ENCODE results near the gene FAM187B.

The FAM187B gene

GRCh38 chr19:35271546-35271945, 43.0 kb upstream of the FAM187B start:
- H3K4me3 ChIP-seq (replicated peaks in 1 of 2; ENCODE audit: low read depth in 2 of 2, low read length in 2 of 2) = no peak overlapping the region
- TF ChIP-seq CTCF (IDR thresholded peaks at IDR 0.05; ENCODE audit: low read depth, low read length) = no peak
- no peak for DNase-seq (ENCODE audit: low read depth in 2 of 2)

GRCh38 chr19:35270381-35270811, 41.9 kb upstream of the FAM187B start:
- H3K4me3 ChIP-seq (replicated peaks in 1 of 2; ENCODE audit: low read depth in 2 of 2, low read length in 2 of 2) = no peak overlapping the region
- no peak for DNase-seq (ENCODE audit: low read depth in 2 of 2)
- no peak for TF ChIP-seq CTCF (IDR thresholded peaks at IDR 0.05; ENCODE audit: low read depth, low read length)

- DNase-seq (ENCODE audit: low read depth in 2 of 2) = peak; percentile 80 to 88
- TF ChIP-seq CTCF (IDR thresholded peaks at IDR 0.05; ENCODE audit: low read depth, low read length) = peak; percentile 46
- H3K4me3 ChIP-seq (replicated peaks in 1 of 2; ENCODE audit: low read depth in 2 of 2, low read length in 2 of 2) = peak overlapping the region; percentile 39 to 83
Observed at GRCh38 chr19:35269438-35270117, 41.0 kb upstream of the FAM187B start.

GRCh38 chr19:35268536-35269437, 40.2 kb upstream of the FAM187B start, which contains the start of gene USF2:
Gene USF2 (plus strand): TSS chr19:35268962. CDS start chr19:35269102, 140 bp downstream.
- TF ChIP-seq CTCF (IDR thresholded peaks at IDR 0.05; ENCODE audit: low read depth, low read length) = no peak
- peak within 1 kb of the TSS; percentile 81 to 83 for H3K4me3 ChIP-seq (replicated peaks in 1 of 2; ENCODE audit: low read depth in 2 of 2, low read length in 2 of 2)
- peak; percentile 67 to 86 for DNase-seq (ENCODE audit: low read depth in 2 of 2)

GRCh38 chr19:35267818-35268535, 39.4 kb upstream of the FAM187B start:
- no peak for TF ChIP-seq CTCF (IDR thresholded peaks at IDR 0.05; ENCODE audit: low read depth, low read length)
- DNase-seq (ENCODE audit: low read depth in 2 of 2) = peak; percentile 66 to 82
- peak overlapping the region; percentile 81 to 83 for H3K4me3 ChIP-seq (replicated peaks in 1 of 2; ENCODE audit: low read depth in 2 of 2, low read length in 2 of 2)

- H3K4me3 ChIP-seq (replicated peaks in 1 of 2; ENCODE audit: low read depth in 2 of 2, low read length in 2 of 2) = peak overlapping the region; percentile 81 to 83
- no peak for TF ChIP-seq CTCF (IDR thresholded peaks at IDR 0.05; ENCODE audit: low read depth, low read length)
- DNase-seq (ENCODE audit: low read depth in 2 of 2) = peak in 1 of 2 donors; percentile 37
Observed at GRCh38 chr19:35267353-35267817, 38.8 kb upstream of the FAM187B start.

Data from cardiac fibroblast (primary cell).